Liver (tissue), 9 donors: ENCODE results near the gene DTX3L. TPM values are rescaled to one million over a fixed set of nuclear protein-coding genes. Genes with fewer than 3 reads are reported as not detected.

Experiments used
- DNase-seq: peaks from one replicate; pipeline ENCODE4 v3.0.0-alpha.2; 2017; ENCODE audit warnings: low spot score
- H3K27ac ChIP-seq, 2 donors: one replicate each; pipeline ENCODE4 v1.7.0; 2013; ENCODE audit warnings: inconsistent platforms in 2 of 2, low read length in 2 of 2, control low read depth in 1 of 2, low read depth in 1 of 2, mild to moderate bottlenecking in 1 of 2
- H3K27me3 ChIP-seq, 4 donors: one replicate each; pipeline versions ENCODE4 v1.6.1 to v1.7.0; 2013; ENCODE audit warnings: low read length in 3 of 4, inconsistent platforms in 1 of 4, mild to moderate bottlenecking in 1 of 4, moderate library complexity in 1 of 4; ENCODE audit not compliant: control insufficient read depth in 4 of 4, insufficient read depth in 4 of 4
- H3K36me3 ChIP-seq, 4 donors: one replicate each; pipeline versions ENCODE4 v1.6.1 to v1.7.0; 2013; ENCODE audit warnings: low read length in 3 of 4, mild to moderate bottlenecking in 3 of 4, low read depth in 1 of 4, moderate library complexity in 1 of 4; ENCODE audit not compliant: control insufficient read depth in 4 of 4, insufficient read depth in 3 of 4
- H3K4me1 ChIP-seq, 4 donors: one replicate each; pipeline versions ENCODE4 v1.6.1 to v1.7.0; 2013; ENCODE audit warnings: low read length in 3 of 4, mild to moderate bottlenecking in 3 of 4, moderate library complexity in 1 of 4; ENCODE audit not compliant: control insufficient read depth in 4 of 4, insufficient read depth in 4 of 4
- H3K4me3 ChIP-seq, 3 donors: one replicate each; pipeline versions ENCODE4 v1.6.1 to v1.7.0; 2013; ENCODE audit warnings: low read length in 3 of 3, control low read depth in 1 of 3, low read depth in 1 of 3, mild to moderate bottlenecking in 1 of 3
- H3K9ac ChIP-seq, 2 donors: one replicate each; pipeline ENCODE4 v1.7.0; 2013; ENCODE audit warnings: low read length in 2 of 2, mild to moderate bottlenecking in 2 of 2, moderate library complexity in 2 of 2, control low read depth in 1 of 2, low read depth in 1 of 2
- H3K9me3 ChIP-seq, 4 donors: one replicate each; pipeline versions ENCODE4 v1.6.1 to v1.7.0; 2013; ENCODE audit warnings: low read length in 3 of 4; ENCODE audit not compliant: control insufficient read depth in 4 of 4
- ATF3 ChIP-seq: IDR thresholded peaks from 2 replicates; pipeline ENCODE4 v1.6.1; 2016; ENCODE audit warnings: antibody characterized with exemption
- EGR1 ChIP-seq, 2 donors: IDR thresholded peaks; 2 replicates each; pipeline ENCODE4 v1.6.1; 2016 to 2018; ENCODE audit warnings: antibody characterized with exemption in 2 of 2, low read depth in 2 of 2
- FOXA1 ChIP-seq: IDR thresholded peaks from 2 replicates; pipeline ENCODE4 v1.6.1; 2016; ENCODE audit warnings: antibody characterized with exemption
- FOXA2 ChIP-seq: IDR thresholded peaks from 2 replicates; pipeline ENCODE4 v1.6.1; 2016; ENCODE audit warnings: antibody characterized with exemption
- GABPA ChIP-seq, 2 donors: IDR thresholded peaks in 1 of 2; conservative IDR thresholded peaks in 1 of 2; 2 replicates each; pipeline ENCODE4 v1.6.1; 2016; ENCODE audit warnings: antibody characterized with exemption in 2 of 2, mild to moderate bottlenecking in 1 of 2, moderate library complexity in 1 of 2
- HNF4A ChIP-seq, 2 donors: conservative IDR thresholded peaks; 2 replicates each; pipeline ENCODE4 v1.6.1; 2016; ENCODE audit warnings: antibody characterized with exemption in 2 of 2, mild to moderate bottlenecking in 2 of 2
- JUND ChIP-seq, 2 donors: IDR thresholded peaks; 2 replicates each; pipeline ENCODE4 v1.6.1; 2016; ENCODE audit warnings: antibody characterized with exemption in 2 of 2
- MAX ChIP-seq: IDR thresholded peaks from 2 replicates; pipeline ENCODE4 v1.6.1; 2016; ENCODE audit warnings: antibody characterized with exemption
- NR2F2 ChIP-seq: IDR thresholded peaks from 2 replicates; pipeline ENCODE4 v1.6.1; 2016; ENCODE audit warnings: antibody characterized with exemption
- RAD21 ChIP-seq, 2 donors: IDR thresholded peaks; 2 replicates each; pipeline ENCODE4 v1.6.1; 2016; ENCODE audit warnings: antibody characterized with exemption in 2 of 2, mild to moderate bottlenecking in 2 of 2
- REST ChIP-seq: IDR thresholded peaks from 2 replicates; pipeline ENCODE4 v1.6.1; 2016; ENCODE audit warnings: antibody characterized with exemption, mild to moderate bottlenecking
- RXRA ChIP-seq, 2 donors: IDR thresholded peaks; 2 replicates each; pipeline ENCODE4 v1.6.1; 2017 to 2018; ENCODE audit warnings: antibody characterized with exemption in 2 of 2, mild to moderate bottlenecking in 1 of 2
- SP1 ChIP-seq: IDR thresholded peaks from 2 replicates; pipeline ENCODE4 v1.6.1; 2018; ENCODE audit warnings: antibody characterized with exemption, mild to moderate bottlenecking
- TAF1 ChIP-seq: conservative IDR thresholded peaks from 2 replicates; pipeline ENCODE4 v1.6.1; 2016; ENCODE audit warnings: antibody characterized with exemption, mild to moderate bottlenecking
- YY1 ChIP-seq: IDR thresholded peaks from 2 replicates; pipeline ENCODE4 v1.6.1; 2016; ENCODE audit warnings: antibody characterized with exemption, mild to moderate bottlenecking
- ZBTB33 ChIP-seq: IDR thresholded peaks from 2 replicates; pipeline ENCODE4 v1.6.1; 2016; ENCODE audit warnings: antibody characterized with exemption
- WGBS: extraction: QIAGEN DNeasy Blood & Tissue Kit; methylation state at CpG from one replicate; pipeline ENCODE4 v1.1.7; 2013; 5-methylcytosine and 5-hydroxymethylcytosine counted together
- polyA plus RNA-seq, 2 donors: library from polyadenylated mRNA; stranded (reverse) in 1 of 2; unstranded in 1 of 2; fragments of 200-250 nt in 1 of 2; fragments of >200 nt in 1 of 2; fragmentation: Nextera tagmentation in 1 of 2; extraction: Ambion mirVana in 1 of 2; gene quantifications; one replicate each; pipeline versions ENCODE4 v1.2.1 to v1.2.3, GENCODE V29; 2013 to 2015
- total RNA-seq, 2 donors: library from RNA; depleted of rRNA; stranded (reverse); fragments of >200 nt; gene quantifications; one replicate each; pipeline ENCODE4 v1.2.3, GENCODE V29; 2014
- TF ChIP-seq, protein P1 (sequence below): fragments of 150-350 bp; IDR thresholded peaks from 2 replicates; pipeline ENCODE4 v1.5.1; 2017; ENCODE audit warnings: improper control_type of control experiment, low read depth, low read length; ENCODE audit not compliant: missing input control
- donor health status: healthy.
- donor health status: healthy.
- donor health status: healthy.
- donor health status: healthy.
- donor health status: healthy.

The DTX3L gene
- total and polyA plus RNA-seq, 4 donors: 16.9 to 44.5 (median 23.5) TPM

GRCh38 chr3:122609798-122610559 lies 45.8 kb downstream of the DTX3L start:
- no peak overlapping the region for H3K27ac ChIP-seq
- no peak for TF ChIP-seq ATF3
- TF ChIP-seq EGR1 (IDR thresholded peaks at IDR 0.05; ENCODE audit: low read depth in 2 of 2): no peak
- no peak for TF ChIP-seq MAX
- TF ChIP-seq HNF4A (conservative IDR thresholded peaks at IDR 0.05): no peak
- TF ChIP-seq, protein P1, sequence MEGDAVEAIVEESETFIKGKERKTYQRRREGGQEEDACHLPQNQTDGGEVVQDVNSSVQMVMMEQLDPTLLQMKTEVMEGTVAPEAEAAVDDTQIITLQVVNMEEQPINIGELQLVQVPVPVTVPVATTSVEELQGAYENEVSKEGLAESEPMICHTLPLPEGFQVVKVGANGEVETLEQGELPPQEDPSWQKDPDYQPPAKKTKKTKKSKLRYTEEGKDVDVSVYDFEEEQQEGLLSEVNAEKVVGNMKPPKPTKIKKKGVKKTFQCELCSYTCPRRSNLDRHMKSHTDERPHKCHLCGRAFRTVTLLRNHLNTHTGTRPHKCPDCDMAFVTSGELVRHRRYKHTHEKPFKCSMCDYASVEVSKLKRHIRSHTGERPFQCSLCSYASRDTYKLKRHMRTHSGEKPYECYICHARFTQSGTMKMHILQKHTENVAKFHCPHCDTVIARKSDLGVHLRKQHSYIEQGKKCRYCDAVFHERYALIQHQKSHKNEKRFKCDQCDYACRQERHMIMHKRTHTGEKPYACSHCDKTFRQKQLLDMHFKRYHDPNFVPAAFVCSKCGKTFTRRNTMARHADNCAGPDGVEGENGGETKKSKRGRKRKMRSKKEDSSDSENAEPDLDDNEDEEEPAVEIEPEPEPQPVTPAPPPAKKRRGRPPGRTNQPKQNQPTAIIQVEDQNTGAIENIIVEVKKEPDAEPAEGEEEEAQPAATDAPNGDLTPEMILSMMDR: no peak
- TF ChIP-seq TAF1: no peak
- TF ChIP-seq RXRA (IDR thresholded peaks at IDR 0.05): no peak
- TF ChIP-seq RAD21 (IDR thresholded peaks at IDR 0.05): no peak
- no peak for TF ChIP-seq JUND (IDR thresholded peaks at IDR 0.05)
- no peak for TF ChIP-seq FOXA2
- TF ChIP-seq FOXA1: no peak
- no peak for TF ChIP-seq ZBTB33
- H3K36me3 ChIP-seq: no peaks in the 10 kb centered on the region
- DNase-seq: no peak
- no peak overlapping the region for H3K4me3 ChIP-seq
- 87% methylated on average over 7 of the region's 7 CpGs for WGBS
- H3K4me1 ChIP-seq: no peaks in the 10 kb centered on the region
- no peaks in the 10 kb centered on the region for H3K27me3 ChIP-seq
- H3K9me3 ChIP-seq: no peaks in the 10 kb centered on the region
- H3K9ac ChIP-seq: no peak overlapping the region

- H3K27me3 ChIP-seq: no peaks in the 10 kb centered on the region
- no peak overlapping the region for H3K9ac ChIP-seq
- no peaks in the 10 kb centered on the region for H3K4me1 ChIP-seq
- H3K27ac ChIP-seq: no peak overlapping the region
- no peaks in the 10 kb centered on the region for H3K36me3 ChIP-seq
- DNase-seq: no peak
- 93% methylated on average over 5 of the region's 5 CpGs for WGBS
- no peaks in the 10 kb centered on the region for H3K9me3 ChIP-seq
- no peak overlapping the region for H3K4me3 ChIP-seq
- TF ChIP-seq RAD21 (IDR thresholded peaks at IDR 0.05): no peak
- TF ChIP-seq NR2F2: no peak
- TF ChIP-seq SP1: no peak
- TF ChIP-seq FOXA2: no peak
- TF ChIP-seq ZBTB33: no peak
- TF ChIP-seq MAX: no peak
- no peak for TF ChIP-seq GABPA (IDR thresholded peaks at IDR 0.05 in 1 of 2, conservative IDR thresholded peaks at IDR 0.05 in 1 of 2)
- no peak for TF ChIP-seq FOXA1
- TF ChIP-seq REST: no peak
- TF ChIP-seq RXRA (IDR thresholded peaks at IDR 0.05): no peak
- no peak for TF ChIP-seq YY1
- no peak for TF ChIP-seq HNF4A (conservative IDR thresholded peaks at IDR 0.05)
- TF ChIP-seq, protein P1: no peak
- TF ChIP-seq ATF3: no peak
- TF ChIP-seq EGR1 (IDR thresholded peaks at IDR 0.05; ENCODE audit: low read depth in 2 of 2): no peak
- no peak for TF ChIP-seq JUND (IDR thresholded peaks at IDR 0.05)
- no peak for TF ChIP-seq TAF1
Measured at GRCh38 chr3:122612696-122613095, 48.6 kb downstream of the DTX3L start.
